T47D (cell line): Measurements from ENCODE around the gene ROBO1.

Experiments
- DNase-seq, 2 experiments: peaks; one replicate each; pipeline versions ENCODE4 v3.0.0 to v3.0.0-alpha.2; 2011 to 2012; ENCODE audit warnings: low read depth in 1 of 2, low spot score in 1 of 2
- JUND ChIP-seq: IDR thresholded peaks from 2 replicates; pipeline ENCODE4 v1.6.1; 2012; ENCODE audit warnings: low read depth
- in situ Hi-C: cut with HindIII; loops from 2 replicates; pipeline ENCODE4 v1.10.0; 2016; ENCODE audit warnings: low sequenced_read_pairs, low pct_unique_long_range_greater_than_20kb

ROBO1 gene

DNA sequence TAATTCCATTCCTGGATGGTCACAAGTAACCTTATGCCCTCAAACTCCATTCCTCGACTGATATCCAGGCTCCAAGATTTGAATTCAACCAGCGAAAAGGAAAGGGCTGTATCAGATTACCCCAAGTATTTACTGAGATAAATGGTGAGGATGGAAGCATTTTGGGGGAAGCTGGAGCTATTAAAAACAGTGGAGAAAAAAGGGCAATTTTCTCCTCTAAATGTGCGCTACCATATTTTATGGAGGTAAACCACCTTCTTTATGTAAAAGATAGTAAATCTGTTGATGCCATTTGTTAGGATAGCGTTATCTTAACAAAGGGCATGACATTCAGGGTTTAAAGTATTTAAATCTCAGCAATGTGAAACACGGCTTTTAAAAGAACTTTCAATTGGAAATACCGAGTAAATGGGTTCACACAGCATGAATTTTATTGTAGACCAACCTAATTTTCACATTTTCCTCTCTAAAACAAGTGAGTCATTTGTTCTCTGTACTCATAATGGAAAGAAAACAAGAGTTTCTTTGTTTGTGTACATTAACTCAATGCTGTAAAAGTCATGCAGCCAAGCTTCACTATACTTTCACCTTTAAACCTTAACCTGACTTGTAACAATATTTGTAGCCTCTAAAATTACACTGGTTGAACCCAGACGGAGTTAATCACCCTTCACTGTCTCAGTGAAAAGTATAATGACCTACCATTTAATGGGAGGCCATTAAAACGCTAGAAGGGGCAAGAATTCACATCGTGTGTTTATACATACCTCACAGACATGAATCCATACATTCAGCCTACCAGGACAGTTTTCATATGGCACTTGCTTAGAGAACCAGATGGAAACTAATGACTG is 773.4 kb downstream of the ROBO1 start:
- in situ Hi-C loops: no loop called here
- no peak for TF ChIP-seq JUND
- DNase-seq: no peak

DNA sequence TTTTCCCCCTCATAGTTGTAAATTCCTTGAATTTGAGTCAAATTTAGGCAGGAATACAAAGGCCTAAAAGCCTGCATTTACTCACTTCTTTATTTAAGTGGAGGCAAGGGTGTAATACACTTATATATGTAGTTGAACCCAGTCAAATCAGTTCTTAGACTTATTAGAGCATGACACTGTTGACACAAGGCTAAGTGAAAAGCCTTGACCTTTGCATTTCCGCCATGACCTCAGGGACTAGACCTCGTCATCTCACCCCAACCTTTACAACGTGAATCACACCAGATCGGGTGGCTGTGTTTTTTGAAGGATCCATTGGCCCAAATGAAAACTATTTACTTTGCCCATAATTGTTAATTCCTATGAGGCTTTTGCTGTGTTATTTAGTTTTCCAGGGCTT is 774.4 kb downstream of the ROBO1 start:
- no peak for TF ChIP-seq JUND
- no peak for DNase-seq
- in situ Hi-C loops: no loop called here

DNA sequence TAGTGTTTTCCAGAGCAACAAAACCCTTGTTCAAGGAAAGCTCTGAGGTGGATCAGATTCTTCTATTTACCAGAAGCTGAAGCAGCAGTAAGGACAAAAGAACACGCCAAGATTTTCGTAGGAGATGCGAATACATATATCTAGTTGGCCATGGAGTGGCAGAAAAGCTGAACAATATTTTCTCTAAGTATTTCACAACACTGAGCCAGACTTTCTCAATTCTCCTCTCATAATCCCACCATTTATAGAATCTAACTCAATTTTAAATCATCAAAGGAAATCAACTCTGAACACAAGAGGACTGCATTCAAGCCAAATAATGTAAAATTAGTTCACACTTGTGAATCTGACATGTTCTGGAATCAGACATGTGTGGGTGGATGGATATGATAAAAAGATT is 775.0 kb downstream of the ROBO1 start:
- in situ Hi-C loops: no loop called here
- TF ChIP-seq JUND: no peak
- no peak for DNase-seq

DNA sequence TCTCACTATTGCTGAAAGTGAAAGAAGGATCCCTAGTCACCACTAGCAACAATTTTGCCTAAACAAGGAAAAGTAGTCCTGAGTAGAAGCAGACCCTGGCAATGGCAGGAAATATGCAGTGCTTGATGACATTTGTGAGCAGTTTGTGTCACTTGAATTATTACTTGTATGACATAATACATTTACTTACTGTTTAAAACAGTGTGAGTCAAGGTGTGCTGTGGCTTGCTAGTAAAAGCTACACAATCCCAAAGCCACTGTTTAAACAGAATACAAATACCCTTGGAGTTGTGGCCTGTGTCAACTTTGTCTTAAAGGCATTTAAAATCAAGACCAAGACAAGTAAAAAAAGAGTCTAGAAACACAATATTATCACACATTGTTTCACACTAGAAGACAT is 775.4 kb downstream of the ROBO1 start:
- DNase-seq: no peak
- in situ Hi-C loops: no loop called here
- TF ChIP-seq JUND: no peak

DNA sequence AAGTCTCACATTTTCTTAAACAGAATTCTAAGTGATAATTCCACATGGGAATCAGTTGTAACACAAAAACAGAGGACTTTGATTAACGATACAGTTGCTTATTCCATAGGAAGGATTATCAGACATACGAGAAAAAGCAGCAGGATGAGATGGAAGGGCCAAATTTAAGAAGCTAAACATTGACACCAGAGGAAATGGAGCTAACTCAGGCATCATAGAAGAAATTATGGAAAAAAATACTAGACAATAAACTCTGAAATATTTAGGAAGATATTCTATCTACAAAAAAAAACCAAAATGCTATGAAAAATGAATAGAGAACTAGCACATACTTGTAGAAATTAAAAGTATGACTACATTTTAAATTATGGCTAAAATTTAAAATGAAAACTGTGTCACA is 776.1 kb downstream of the ROBO1 start:
- DNase-seq: no peak
- TF ChIP-seq JUND: no peak
- in situ Hi-C loops: no loop called here

DNA sequence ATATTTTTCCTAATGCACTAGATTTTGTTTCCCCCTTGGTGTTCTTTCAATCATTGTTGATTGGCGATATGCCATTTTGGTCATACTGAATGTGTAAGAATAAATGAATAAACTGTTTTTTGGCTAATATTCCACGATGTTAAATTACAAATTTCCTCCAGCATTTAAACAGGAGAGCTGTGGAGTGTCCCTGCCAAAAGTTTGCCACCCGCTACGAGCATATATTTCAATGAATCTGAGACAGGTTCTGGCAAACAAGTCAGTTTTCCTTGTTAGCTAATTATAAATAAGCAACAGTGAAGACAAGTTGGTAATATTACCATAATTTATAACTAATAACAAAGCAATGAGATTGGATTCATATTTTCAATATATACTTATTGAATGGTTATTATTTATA is 777.6 kb downstream of the ROBO1 start:
- no peak for TF ChIP-seq JUND
- DNase-seq: no peak
- in situ Hi-C loops: no loop called here

DNA sequence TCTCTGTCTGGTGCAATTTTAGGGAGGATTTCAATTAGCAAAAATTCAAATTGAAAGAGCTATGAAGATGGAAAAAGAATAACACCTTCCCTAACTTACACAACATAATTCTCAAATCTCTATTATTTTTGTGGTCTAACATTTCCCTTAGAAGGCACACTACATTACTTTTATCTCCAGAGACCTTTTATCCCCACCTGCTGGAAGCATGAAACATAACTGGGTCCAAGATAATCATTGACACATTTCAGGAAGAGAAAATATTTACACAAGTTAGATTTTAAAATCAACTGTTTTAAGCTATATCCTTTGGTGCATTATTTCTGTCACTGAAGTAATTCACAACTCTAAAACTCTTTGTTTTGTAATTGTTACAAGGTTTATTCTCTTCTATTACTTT is 779.5 kb downstream of the ROBO1 start:
- no peak for TF ChIP-seq JUND
- peak in 1 of 2 experiments; percentile 16 for DNase-seq
- in situ Hi-C loops: no loop called here

DNA sequence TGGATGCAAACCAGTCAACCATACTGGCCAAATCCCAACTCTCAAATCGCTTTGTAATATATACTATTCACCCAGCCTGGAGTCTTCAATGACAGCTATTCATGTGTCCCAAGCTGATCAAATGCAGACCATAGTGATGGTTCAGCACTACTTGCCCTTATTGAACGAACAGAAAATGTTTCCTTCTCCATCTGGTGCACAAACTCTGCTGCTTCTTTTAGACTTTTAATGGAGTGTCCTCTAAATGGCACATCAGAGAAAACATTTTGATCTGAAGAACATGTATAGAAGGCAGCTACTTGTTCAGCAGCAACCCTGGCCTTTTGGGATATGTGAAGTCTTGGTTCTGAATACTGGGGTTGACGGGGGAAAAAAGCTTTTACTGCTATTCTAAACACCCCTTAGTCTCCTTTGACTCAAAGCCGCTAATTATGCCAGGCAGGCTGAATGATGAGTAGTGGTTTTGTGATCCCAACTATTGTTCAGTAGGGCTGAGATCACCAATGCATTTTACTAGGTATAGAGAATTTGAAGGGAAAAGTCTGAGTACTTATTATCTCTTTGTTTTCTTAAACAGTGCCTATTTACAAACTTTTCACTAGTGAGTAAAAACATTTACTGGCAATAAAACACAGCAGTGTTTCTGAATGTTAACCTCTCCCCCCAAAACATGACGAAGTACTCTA is 781.2 kb downstream of the ROBO1 start:
- in situ Hi-C loops: no loop called here
- no peak for TF ChIP-seq JUND
- DNase-seq: no peak

DNA sequence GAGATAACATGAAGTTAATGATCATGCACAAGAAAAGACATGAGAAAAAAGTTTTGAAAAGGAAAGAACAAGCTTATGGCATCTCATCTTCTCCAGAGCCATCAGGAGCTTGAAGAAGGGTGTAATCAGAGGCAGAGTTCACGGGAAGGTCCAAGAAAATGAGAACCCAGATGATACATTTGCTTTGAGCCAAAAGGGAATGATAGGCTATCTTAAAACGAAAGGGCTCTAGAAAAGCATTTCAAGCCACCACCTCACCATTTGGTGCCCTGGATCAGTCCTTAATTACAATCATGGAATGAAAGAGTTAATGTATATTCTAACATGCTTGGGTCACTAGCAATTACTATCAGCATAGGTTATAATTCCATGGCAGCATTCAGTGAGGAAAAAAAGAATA is 781.8 kb downstream of the ROBO1 start:
- in situ Hi-C loops: no loop called here
- DNase-seq: no peak
- no peak for TF ChIP-seq JUND

DNA sequence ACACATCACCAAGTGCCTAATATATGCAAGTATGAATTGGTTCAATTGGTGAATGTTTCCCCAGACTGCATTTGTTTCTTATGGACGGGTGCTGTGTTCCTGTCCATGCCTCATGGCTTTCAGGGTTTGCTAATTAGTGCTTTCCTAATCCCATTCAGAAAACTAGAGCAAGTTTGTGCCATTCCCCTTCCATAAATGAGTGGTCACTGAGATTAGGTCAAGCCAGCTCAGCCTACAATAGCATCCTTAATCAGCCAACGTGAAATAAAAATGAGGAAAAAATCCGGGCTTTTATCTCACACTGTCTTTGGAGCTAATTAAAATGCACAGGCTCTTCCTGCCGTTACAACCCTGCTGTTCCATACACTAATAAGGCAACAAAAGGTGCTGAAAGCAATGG is 788.8 kb downstream of the ROBO1 start:
- TF ChIP-seq JUND: no peak
- no peak for DNase-seq
- in situ Hi-C loops: no loop called here

DNA sequence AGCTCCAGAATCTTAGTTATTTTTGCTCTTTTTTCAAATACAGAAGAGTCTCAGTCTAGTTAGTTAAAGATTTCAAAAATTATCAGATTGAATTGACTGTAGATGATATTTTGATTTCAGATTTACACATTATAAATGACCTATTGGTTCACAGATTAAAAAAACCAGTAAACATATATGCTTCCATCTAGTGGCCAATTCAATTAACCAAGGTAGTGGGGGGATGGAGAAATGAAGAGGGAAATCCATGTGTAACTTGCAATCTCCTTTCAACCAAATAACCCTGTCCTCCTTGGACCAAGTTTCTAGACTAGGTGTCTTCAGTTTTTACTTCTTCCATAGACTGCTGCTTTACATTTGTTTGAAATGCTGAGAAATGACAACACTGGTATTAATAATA is 789.8 kb downstream of the ROBO1 start:
- no peak for TF ChIP-seq JUND
- peak in 1 of 2 experiments; percentile 8 for DNase-seq
- in situ Hi-C loops: no loop called here

DNA sequence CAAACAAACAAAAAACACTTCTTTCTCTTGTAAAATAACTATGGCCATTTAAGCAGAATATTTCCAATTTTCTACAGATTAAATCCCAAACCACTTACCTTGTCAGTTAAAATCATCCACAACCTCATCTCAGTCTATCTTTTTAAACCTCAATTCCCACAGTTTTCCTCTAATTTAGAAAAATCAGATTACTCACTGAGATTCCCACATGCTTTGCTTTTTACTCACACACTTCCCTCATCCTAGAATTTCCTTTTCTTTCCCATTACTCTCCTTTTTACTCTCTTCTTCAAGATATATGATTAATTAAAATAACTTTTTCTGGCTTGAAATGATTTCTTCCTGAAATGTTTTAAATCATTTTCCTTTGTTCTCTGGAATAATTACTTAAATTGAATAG is 790.7 kb downstream of the ROBO1 start:
- no peak for TF ChIP-seq JUND
- in situ Hi-C loops: no loop called here
- no peak for DNase-seq

DNA sequence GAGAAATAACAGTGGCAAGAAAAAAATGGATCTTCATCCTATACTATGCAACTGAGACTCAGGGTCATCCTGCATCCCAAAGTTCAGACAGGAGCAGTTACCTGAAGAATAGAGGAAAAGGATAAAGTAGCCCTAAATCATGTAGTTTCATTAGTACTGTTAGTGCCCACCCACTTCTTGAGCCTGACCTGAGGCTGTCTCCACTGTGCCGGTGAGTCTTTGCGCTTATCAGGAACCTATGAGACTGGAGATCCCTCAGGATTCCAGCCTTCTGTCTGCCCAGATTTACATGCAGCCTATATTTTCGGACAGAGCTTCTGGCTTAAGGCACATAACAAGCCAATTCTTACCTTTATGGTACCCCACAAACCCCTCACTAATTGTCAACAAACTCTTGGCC is 791.6 kb downstream of the ROBO1 start:
- no peak for TF ChIP-seq JUND
- DNase-seq: no peak
- in situ Hi-C loops: no loop called here
